Measurements from ENCODE around the gene SEMA5A.

SEMA5A gene

GRCh38 chr5:9059920-9060691 is 485.8 kb downstream of the SEMA5A start:
- no peak overlapping the region for H3K27ac Mint-ChIP-seq
- H3K4me3 Mint-ChIP-seq: no peak overlapping the region
- no peak for TF ChIP-seq CTCF (IDR thresholded peaks at IDR 0.05)
- H3K4me1 Mint-ChIP-seq: no peaks in the 10 kb centered on the region
- H3K36me3 Mint-ChIP-seq (ENCODE audit: low read depth): peaks cover 42% of the 10 kb centered on the region
- H3K27me3 Mint-ChIP-seq (ENCODE audit: low read depth, poor library complexity): peaks cover 3% of the 10 kb centered on the region
- DNase-seq: no peak
- no peaks in the 10 kb centered on the region for H3K9me3 Mint-ChIP-seq

- Mint-ChIP-seq H3K27ac (no peak overlapping the region), H3K9me3 (no peaks in the 10 kb centered on the region), H3K4me3 (no peak overlapping the region), H3K4me1 (no peaks in the 10 kb centered on the region), H3K27me3 (ENCODE audit: low read depth, poor library complexity) (no peaks in the 10 kb centered on the region), H3K36me3 (ENCODE audit: low read depth) (peaks cover 27% of the 10 kb centered on the region)
- DNase-seq: no peak
- no peak for TF ChIP-seq CTCF (IDR thresholded peaks at IDR 0.05)
Observed at GRCh38 chr5:9058666-9059065, 487.2 kb downstream of the SEMA5A start.

- no peak overlapping the region for H3K27ac Mint-ChIP-seq
- no peak for DNase-seq
- H3K27me3 Mint-ChIP-seq (ENCODE audit: low read depth, poor library complexity): no peaks in the 10 kb centered on the region
- H3K4me3 Mint-ChIP-seq: no peak overlapping the region
- H3K36me3 Mint-ChIP-seq (ENCODE audit: low read depth): peaks cover 22% of the 10 kb centered on the region
- H3K9me3 Mint-ChIP-seq: no peaks in the 10 kb centered on the region
- no peaks in the 10 kb centered on the region for H3K4me1 Mint-ChIP-seq
- TF ChIP-seq CTCF (IDR thresholded peaks at IDR 0.05): no peak
Observed at GRCh38 chr5:9058161-9058560, 487.7 kb downstream of the SEMA5A start.

GRCh38 chr5:9057406-9058000 is 488.4 kb downstream of the SEMA5A start:
- H3K4me1 Mint-ChIP-seq: no peaks in the 10 kb centered on the region
- no peaks in the 10 kb centered on the region for H3K27me3 Mint-ChIP-seq (ENCODE audit: low read depth, poor library complexity)
- H3K9me3 Mint-ChIP-seq: no peaks in the 10 kb centered on the region
- peaks cover 19% of the 10 kb centered on the region for H3K36me3 Mint-ChIP-seq (ENCODE audit: low read depth)
- no peak overlapping the region for H3K27ac Mint-ChIP-seq
- no peak overlapping the region for H3K4me3 Mint-ChIP-seq
- no peak for DNase-seq
- no peak for TF ChIP-seq CTCF (IDR thresholded peaks at IDR 0.05)

GRCh38 chr5:9056046-9056445 is 489.8 kb downstream of the SEMA5A start:
- Mint-ChIP-seq H3K36me3 (ENCODE audit: low read depth) (peaks cover 13% of the 10 kb centered on the region), H3K9me3 (no peaks in the 10 kb centered on the region), H3K4me3 (no peak overlapping the region), H3K27me3 (ENCODE audit: low read depth, poor library complexity) (no peaks in the 10 kb centered on the region), H3K27ac (no peak overlapping the region), H3K4me1 (no peaks in the 10 kb centered on the region)
- TF ChIP-seq CTCF (IDR thresholded peaks at IDR 0.05): no peak
- DNase-seq: no peak

Measured in nephron progenitor cell (in vitro differentiated cells).